H1 (cell line): Measurements from ENCODE around the gene AQP2. TPM values are rescaled to one million over a fixed set of nuclear protein-coding genes. Genes with fewer than 3 reads are reported as not detected.

Experiments
- ASH2L ChIP-seq: fragments of 200-600, 300-600 bp; sonication (generic); IDR thresholded peaks from one replicate; pipeline ENCODE4 v1.7.1; 2017; ENCODE audit warnings: low read length
- BCL11A ChIP-seq, 2 experiments: IDR thresholded peaks; one replicate each; pipeline ENCODE4 v1.6.1; 2011; ENCODE audit warnings: low read depth in 2 of 2, low read length in 2 of 2, mild to moderate bottlenecking in 2 of 2
- BRCA1 ChIP-seq: IDR thresholded peaks from 2 replicates; pipeline ENCODE4 v1.6.1; 2012; ENCODE audit warnings: low read depth, low read length, improper control_type of control experiment
- CBX5 ChIP-seq: fragments of 300-800, 300-1000 bp; sonication (generic); IDR thresholded peaks from 2 replicates; pipeline ENCODE4 v1.7.1; 2016; ENCODE audit warnings: antibody characterized with exemption, low read length, low read depth
- CBX8 ChIP-seq: fragments of 300-800, 300-1000 bp; sonication (generic); IDR thresholded peaks from 2 replicates; pipeline ENCODE4 v1.7.1; 2016; ENCODE audit warnings: low read depth, low read length, borderline replicate concordance
- CHD1 ChIP-seq: IDR thresholded peaks from 2 replicates; pipeline ENCODE4 v1.6.1; 2012; ENCODE audit warnings: low read depth, low read length, improper control_type of control experiment
- EGR1 ChIP-seq: IDR thresholded peaks from 2 replicates; pipeline ENCODE4 v1.6.1; 2011; ENCODE audit warnings: low read depth, low read length, borderline replicate concordance
- EP300 ChIP-seq, 2 experiments: IDR thresholded peaks; 1 replicate in 1 of 2; 2 replicates in 1 of 2; pipeline ENCODE4 v1.6.1; 2011 to 2012; ENCODE audit warnings: low read depth in 2 of 2, low read length in 2 of 2, mild to moderate bottlenecking in 2 of 2, borderline replicate concordance in 1 of 2, inconsistent platforms in 1 of 2, moderate library complexity in 1 of 2
- FOSL1 ChIP-seq: IDR thresholded peaks from 2 replicates; pipeline ENCODE4 v1.6.1; 2011; ENCODE audit warnings: mild to moderate bottlenecking, low read depth, low read length, moderate library complexity; ENCODE audit not compliant: insufficient read depth
- HDAC2 ChIP-seq, 2 experiments: fragments of 300-600 bp in 1 of 2; sonication (generic) in 1 of 2; IDR thresholded peaks; 2 replicates each; pipeline ENCODE4 v1.6.1; 2011 to 2012; ENCODE audit warnings: low read depth in 2 of 2, low read length in 2 of 2, mild to moderate bottlenecking in 2 of 2, moderate library complexity in 2 of 2, borderline replicate concordance in 1 of 2, inconsistent platforms in 1 of 2
- KDM4A ChIP-seq: IDR thresholded peaks from one replicate; pipeline ENCODE4 v1.7.1; 2012; ENCODE audit warnings: low read depth, mild to moderate bottlenecking, moderate library complexity, low read length, inconsistent platforms; ENCODE audit not compliant: severe bottlenecking
- KDM5A ChIP-seq: fragments of 200-600 bp; IDR thresholded peaks from 2 replicates; pipeline ENCODE4 v1.7.1; 2012; ENCODE audit warnings: mild to moderate bottlenecking, low read length, inconsistent platforms, mixed read lengths
- MAFK ChIP-seq: IDR thresholded peaks from 2 replicates; pipeline ENCODE4 v1.6.1; 2012; ENCODE audit warnings: low read depth, mild to moderate bottlenecking, improper control_type of control experiment, low read length
- NANOG ChIP-seq: IDR thresholded peaks from 2 replicates; pipeline ENCODE4 v1.6.1; 2011; ENCODE audit warnings: low read length, low read depth, mild to moderate bottlenecking, inconsistent platforms; ENCODE audit not compliant: insufficient read depth, poor library complexity, severe bottlenecking
- POLR2A ChIP-seq, 2 experiments: IDR thresholded peaks; 1 replicate in 1 of 2; 2 replicates in 1 of 2; pipeline ENCODE4 v1.6.1; 2011; ENCODE audit warnings: low read depth in 2 of 2, low read length in 2 of 2, mild to moderate bottlenecking in 2 of 2; ENCODE audit errors: control extremely low read depth in 1 of 2
- POLR2AphosphoS5 ChIP-seq: IDR thresholded peaks from 2 replicates; pipeline ENCODE4 v1.6.1; 2011; ENCODE audit warnings: low read depth, low read length
- RAD21 ChIP-seq, 2 experiments: IDR thresholded peaks in 1 of 2; conservative IDR thresholded peaks in 1 of 2; 2 replicates each; pipeline ENCODE4 v1.6.1; 2011; ENCODE audit warnings: low read depth in 2 of 2, low read length in 2 of 2, improper control_type of control experiment in 1 of 2, inconsistent platforms in 1 of 2, mild to moderate bottlenecking in 1 of 2, moderate library complexity in 1 of 2
- RBBP5 ChIP-seq: IDR thresholded peaks from 2 replicates; pipeline ENCODE4 v1.7.1; 2012; ENCODE audit warnings: low read depth, mild to moderate bottlenecking, inconsistent platforms, low read length, moderate library complexity, borderline replicate concordance
- SIRT6 ChIP-seq: IDR thresholded peaks from one replicate; pipeline ENCODE4 v1.7.1; 2012; ENCODE audit warnings: low read length, inconsistent platforms
- SP1 ChIP-seq: IDR thresholded peaks from 2 replicates; pipeline ENCODE4 v1.6.1; 2011; ENCODE audit warnings: low read depth, low read length
- TAF7 ChIP-seq: optimal IDR thresholded peaks from 2 replicates; pipeline ENCODE3; 2011; ENCODE audit warnings: low read depth, mild to moderate bottlenecking, inconsistent platforms, low read length, moderate library complexity, borderline replicate concordance
- TBP ChIP-seq: IDR thresholded peaks from 2 replicates; pipeline ENCODE4 v1.6.1; 2011; ENCODE audit warnings: low read depth, low read length, improper control_type of control experiment
- ZNF274 ChIP-seq: IDR thresholded peaks from 2 replicates; pipeline ENCODE4 v1.7.0; 2012; ENCODE audit warnings: low read length, borderline replicate concordance; ENCODE audit errors: extremely low read depth
- polyA plus RNA-seq, 7 experiments: library from polyadenylated mRNA; depleted of rRNA in 3 of 7; stranded (reverse) in 5 of 7; unstranded in 2 of 7; fragments of >200 nt in 5 of 7; fragments of 200-250 nt in 2 of 7; gene quantifications; 1 replicate in 5 of 7; 2 replicates in 1 of 7; 4 replicates in 1 of 7; pipeline versions ENCODE4 v1.2.1 to v1.2.3, GENCODE V29; 2011 to 2013; ENCODE audit warnings: missing spikeins in 2 of 7, mixed read lengths in 2 of 7
- total RNA-seq: library from RNA; stranded (reverse); fragmentation: NEBNext Ultra II Directional; extraction: Animal tissue kit (Norgen Biotek cat#: 25700); gene quantifications from 2 replicates; pipeline ENCODE4 v1.2.1, GENCODE V29; 2021
- TF ChIP-seq, protein P1 (sequence below): IDR thresholded peaks from 2 replicates; pipeline ENCODE4 v1.6.1; 2012; ENCODE audit warnings: inconsistent platforms

Gene AQP2
- total and polyA plus RNA-seq, 2 of the 8 experiments (the other 6 are each of a cell fraction or from before 2014, with no cell fraction given), result not detected

DNA sequence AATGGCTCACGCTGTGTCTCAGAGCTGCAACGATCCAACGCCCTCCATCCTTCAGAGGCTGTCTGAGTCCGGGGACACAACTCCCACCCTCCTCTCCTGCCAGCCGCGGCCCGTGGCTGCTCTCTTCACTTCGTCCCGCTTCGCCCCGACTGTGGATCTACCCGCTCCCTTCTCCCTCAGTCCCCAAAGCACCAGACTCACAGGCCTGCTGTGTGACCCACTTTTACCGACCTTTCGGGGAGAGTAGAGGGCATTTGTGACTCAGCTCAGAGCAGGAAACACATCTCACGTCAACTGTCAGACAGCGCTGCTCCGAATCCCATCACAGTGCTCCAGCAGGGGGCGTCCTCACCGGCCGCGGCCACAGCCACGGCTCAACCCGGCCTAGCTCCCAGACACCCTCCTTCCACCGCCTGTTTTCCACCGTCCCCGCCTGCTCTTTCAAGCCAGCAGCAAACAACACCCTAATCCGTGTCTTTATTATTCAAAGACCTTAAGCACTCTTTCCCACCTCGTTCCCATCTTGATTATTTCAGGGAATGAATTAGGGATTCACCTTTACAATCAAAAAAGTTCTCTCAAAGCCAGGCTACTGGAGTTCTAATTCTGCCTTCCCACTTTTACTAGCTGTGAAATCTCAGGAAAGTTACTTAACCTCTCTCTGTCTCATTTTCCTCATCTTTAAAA, 5.0 kb upstream of the AQP2 start (continued):
- TF ChIP-seq HDAC2 (IDR thresholded peaks at IDR 0.05; ENCODE audit: borderline replicate concordance in 1 of 2, low read depth in 2 of 2, low read length in 2 of 2) (0 out of 4 replicates have a peak, but pooled peaks have one; percentile 24 to 34), POLR2A (IDR thresholded peaks at IDR 0.05; ENCODE audit: control extremely low read depth in 1 of 2, low read depth in 2 of 2, low read length in 2 of 2) (no peak), NANOG (no peak), EGR1 (no peak; the same call in 1 of the 2 replicates), POLR2AphosphoS5 (no peak), EP300 (IDR thresholded peaks at IDR 0.05; ENCODE audit: borderline replicate concordance in 1 of 2, low read depth in 2 of 2, low read length in 2 of 2) (no peak), CHD1 (no peak), CBX8 (no peak), BCL11A (IDR thresholded peaks at IDR 0.05; ENCODE audit: low read depth in 2 of 2, low read length in 2 of 2) (no peak), BRCA1 (no peak), KDM5A (no peak), ZNF274 (no peak), FOSL1 (no peak), TBP (no peak), SP1 (0 out of 2 replicates have a peak, but pooled peaks have one; percentile 28), ASH2L (peak; percentile 67), RBBP5 (no peak), RAD21 (IDR thresholded peaks at IDR 0.05 in 1 of 2, conservative IDR thresholded peaks at IDR 0.05 in 1 of 2; ENCODE audit: low read depth in 2 of 2, low read length in 2 of 2) (peak; percentile 54 to 64), CBX5 (no peak), SIRT6 (no peak), TAF7 (peak; percentile 66), KDM4A (no peak), MAFK (no peak; the same call in 1 of the 2 replicates)
- TF ChIP-seq, protein P1, sequence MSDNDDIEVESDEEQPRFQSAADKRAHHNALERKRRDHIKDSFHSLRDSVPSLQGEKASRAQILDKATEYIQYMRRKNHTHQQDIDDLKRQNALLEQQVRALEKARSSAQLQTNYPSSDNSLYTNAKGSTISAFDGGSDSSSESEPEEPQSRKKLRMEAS, result peak; percentile 69
